GM19328 (cell line): ENCODE results near the gene TAF6.
A peak's percentile ranks its signal among the peaks of the same experiment; 100 is the strongest.

ENCODE experiments used
- ATAC-seq: cut with Tn5 transposase; IDR thresholded peaks from one replicate; pipeline ENCODE4 v1.9.1; 2021; ENCODE audit warnings: mild to moderate bottlenecking, moderate library complexity; ENCODE audit not compliant: unreplicated experiment

Gene TAF6

DNA sequence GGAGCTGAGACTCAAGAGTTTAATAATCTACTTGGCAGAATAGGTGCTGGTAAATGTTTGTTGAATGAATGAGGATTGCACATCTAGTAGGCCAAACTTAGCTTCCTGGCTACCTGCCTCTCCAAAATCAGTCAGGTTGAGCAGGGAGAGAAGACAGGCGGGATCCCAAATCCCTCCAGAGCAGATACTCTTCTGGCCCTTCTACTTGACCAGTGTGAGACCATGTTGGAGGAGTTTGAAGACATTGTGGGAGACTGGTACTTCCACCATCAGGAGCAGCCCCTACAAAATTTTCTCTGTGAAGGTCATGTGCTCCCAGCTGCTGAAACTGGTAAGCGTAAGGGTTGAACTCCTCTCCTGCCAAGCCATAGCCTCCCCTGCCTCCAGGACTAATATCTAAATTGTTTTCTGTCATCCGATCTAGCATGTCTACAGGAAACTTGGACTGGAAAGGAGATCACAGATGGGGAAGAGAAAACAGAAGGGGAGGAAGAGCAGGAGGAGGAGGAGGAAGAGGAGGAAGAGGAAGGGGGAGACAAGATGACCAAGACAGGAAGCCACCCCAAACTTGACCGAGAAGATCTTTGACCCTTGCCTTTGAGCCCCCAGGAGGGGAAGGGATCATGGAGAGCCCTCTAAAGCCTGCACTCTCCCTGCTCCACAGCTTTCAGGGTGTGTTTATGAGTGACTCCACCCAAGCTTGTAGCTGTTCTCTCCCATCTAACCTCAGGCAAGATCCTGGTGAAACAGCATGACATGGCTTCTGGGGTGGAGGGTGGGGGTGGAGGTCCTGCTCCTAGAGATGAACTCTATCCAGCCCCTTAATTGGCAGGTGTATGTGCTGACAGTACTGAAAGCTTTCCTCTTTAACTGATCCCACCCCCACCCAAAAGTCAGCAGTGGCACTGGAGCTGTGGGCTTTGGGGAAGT lies 5.4 kb upstream of the TAF6 start:
- no peak for ATAC-seq

DNA sequence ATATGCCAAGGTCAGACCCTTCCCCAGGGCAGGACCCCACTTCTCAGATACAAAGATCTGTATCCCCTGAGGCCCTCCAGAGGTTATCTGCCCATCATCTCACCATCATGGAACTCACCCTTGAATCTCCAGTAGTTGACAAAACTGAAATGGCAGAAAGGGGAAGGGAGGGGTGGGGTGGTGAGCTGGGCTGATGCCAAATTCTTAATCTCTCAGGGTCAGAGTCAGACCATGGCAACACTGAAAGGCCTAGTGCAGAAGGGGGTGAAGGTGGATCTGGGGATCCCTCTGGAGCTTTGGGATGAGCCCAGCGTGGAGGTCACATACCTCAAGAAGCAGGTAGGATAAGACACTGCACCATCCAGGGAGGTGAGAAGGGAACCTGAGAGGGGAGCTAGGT lies 3.4 kb upstream of the TAF6 start:
- ATAC-seq, result no peak

DNA sequence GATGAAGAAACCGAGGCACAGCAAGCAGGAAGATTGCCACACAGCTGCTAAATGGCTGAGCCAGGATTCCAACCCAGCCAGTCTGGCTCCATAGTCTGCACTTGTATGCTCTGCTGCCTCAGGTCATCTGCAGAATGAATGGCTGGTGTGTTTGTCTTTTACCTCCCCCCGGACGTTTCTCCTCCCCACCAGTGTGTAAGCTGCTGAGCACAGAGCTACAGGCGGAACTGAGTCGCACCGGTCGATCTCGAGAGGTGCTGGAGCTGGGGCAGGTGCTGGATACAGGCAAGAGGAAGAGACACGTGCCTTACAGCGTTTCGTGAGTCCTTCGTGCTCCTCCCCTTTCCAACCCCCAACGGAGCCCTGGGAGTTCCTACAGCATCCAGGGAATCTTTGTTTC lies 2.9 kb upstream of the TAF6 start:
- no peak for ATAC-seq

DNA sequence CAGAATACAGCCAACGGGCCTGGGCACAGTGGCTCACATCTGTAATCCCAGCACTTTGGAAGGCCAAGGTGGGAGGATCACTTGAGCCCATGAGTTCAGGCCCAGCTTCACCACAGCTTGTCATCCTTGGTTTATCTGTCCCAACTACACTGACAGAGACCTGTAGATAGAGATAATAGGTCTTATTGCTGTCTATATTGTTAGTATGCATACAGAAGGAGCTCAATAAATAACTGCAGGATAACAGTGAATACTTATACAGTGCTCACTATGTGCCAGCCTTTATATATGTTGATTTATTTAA lies 1.5 kb upstream of the TAF6 start:
- ATAC-seq, result no peak

DNA sequence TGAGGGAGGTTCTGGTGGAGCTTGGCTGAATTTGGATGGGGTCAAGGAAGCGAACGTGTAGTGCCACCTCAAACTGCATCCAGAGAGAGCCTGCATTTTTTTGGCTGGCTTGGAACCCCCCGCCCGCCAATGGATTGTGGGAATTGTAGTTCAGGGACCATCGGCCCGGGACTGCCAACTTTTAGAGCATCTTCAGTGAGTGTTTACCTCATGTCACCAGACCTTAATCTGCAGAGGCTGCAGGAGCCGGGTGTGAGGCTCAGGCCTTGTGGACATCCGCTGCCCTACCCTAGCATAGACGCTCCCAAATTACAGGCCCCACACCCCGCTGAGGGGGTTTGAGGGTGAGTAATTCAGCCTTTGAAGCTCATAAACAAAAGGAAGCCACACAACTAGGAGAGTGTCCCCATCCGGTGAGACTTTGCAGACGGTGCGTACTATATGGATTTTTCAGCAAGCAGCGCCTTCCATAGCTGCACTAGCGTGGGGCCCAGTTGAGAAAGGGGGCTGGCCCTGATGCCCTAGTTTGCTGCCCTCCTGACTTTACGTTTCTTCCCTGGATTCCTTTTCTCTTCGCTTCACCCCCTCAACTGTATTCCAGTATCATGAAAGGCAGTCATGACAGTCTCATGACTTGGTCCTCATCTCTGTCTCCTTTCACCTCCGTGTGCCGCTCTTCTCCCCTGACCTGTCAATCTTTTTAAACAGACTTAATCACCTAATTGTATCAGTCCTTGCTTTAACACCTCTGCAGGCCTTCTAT lies 993 bp upstream of the TAF6 start:
- ATAC-seq, result peak; percentile 15

DNA sequence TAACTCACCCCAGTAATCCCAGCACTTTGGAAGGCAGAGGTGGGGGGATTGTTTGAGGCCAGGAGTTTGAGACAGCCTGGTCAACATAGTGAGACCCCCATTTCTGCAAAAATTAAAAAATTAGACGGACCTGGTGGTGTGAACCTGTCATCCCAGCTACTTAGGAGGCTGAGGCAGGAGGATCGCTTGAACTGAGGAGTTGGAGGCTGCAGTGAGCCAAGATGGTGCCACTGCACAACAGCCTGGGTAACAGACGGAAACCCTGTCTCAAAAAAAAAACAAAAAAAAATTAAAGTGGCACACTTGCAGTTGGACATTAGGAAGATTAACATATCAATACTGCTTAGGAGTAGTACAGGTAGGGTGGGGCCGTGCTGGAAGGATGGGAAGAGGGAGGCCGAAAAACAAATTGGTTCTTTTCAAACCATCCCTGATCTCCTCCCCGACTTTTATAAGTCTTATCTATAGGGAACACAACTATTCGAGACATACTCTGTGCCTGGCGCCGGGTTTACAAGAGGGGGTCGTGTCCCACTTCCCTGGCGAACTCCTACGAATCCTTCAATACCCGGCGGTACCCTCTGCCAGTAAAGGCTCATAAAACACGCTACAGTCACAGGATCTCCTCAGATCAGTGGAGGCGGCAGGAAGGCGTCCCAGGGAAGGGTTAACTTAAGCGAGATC lies 628 bp downstream of the TAF6 start:
- ATAC-seq, result no peak

DNA sequence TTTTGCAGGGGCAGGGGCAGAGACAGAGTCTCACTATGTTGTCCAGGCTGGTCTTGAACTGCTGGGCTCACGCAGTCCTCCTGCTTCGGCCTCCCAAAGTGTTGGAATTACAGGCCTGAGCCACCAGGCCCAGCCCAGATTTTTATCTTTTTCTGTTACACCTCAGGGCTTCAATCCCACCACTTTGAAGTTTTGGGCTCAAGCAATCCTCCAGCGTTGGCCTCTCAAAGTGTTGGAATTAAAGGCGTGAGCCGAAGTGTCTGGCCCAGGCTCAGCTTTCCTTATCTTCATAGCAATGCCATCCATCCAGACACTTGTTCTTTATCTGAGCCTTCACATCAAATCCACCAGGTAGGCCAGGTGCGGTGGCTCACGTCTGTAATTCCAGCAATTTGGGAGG lies 4.1 kb downstream of the TAF6 start:
- ATAC-seq, result no peak

DNA sequence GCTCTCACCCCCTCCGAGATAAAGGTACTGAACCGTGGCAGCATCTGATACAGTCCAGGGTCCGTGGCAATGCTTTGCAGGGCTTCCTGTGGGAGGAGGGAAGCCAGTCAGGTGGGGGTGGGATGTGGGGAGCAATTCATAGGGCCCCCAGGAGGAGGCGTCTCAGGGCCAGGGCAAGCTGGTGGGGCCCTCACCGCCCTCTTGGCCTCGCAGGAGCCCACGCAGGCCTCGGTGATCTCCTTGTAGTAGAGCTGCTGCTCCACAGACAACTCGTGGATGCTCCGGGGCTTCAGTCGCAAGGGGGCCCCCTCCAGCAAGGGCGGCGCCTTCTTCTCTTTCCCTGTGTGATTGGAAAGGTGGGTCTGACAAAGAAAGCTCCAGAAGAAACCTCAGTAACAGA lies 7.2 kb downstream of the TAF6 start:
- no peak for ATAC-seq

DNA sequence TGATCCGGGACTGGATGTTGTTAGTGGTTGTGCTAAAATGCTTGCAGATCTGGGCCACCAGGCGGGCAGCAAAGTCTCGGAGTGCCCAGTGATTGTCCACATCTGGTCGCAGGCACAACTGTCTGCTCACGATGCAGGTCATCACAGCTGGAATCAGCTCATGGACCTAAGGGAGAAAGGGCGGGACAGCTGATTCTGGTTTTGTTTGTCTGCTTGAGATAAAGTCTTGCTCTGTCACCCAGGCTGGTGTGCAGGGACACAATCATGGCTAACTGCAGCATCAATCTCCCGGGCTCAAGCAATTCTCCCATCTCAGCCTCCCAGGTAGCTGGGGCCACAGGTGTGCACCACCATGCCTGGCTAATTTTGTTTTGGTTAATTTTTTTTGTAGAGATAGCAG lies 8.0 kb downstream of the TAF6 start:
- ATAC-seq, result no peak

DNA sequence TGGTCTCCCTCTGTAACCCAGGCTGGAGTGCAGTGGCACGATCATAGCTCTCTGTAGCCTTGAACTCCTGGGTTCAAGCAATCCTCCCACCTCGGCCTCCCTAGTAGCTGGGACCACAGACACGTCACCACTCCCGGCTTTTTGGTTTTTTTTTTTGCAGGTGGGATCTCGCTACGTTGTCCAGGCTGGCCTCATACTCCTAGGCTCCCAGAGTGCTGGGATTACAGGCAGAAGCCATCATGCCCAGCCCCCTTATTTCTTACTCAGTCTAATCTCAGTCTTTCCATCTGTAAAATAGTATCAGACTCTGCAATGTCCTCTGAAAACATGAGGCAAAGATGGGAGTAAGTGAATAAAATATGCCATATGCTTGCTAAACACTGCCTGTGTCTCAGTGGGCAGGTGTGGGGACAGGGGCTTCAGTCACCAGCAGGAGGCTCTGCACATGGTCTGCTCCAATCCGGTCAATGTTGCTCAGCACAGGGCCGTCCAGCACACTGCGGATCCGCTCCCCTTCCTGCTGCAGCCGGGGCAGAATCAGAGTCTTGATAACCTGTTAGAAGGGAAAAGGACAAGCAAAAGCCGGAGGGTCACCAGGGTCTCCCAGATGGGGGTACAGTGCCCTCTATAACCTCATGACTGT lies 9.5 kb downstream of the TAF6 start:
- ATAC-seq, result no peak

DNA sequence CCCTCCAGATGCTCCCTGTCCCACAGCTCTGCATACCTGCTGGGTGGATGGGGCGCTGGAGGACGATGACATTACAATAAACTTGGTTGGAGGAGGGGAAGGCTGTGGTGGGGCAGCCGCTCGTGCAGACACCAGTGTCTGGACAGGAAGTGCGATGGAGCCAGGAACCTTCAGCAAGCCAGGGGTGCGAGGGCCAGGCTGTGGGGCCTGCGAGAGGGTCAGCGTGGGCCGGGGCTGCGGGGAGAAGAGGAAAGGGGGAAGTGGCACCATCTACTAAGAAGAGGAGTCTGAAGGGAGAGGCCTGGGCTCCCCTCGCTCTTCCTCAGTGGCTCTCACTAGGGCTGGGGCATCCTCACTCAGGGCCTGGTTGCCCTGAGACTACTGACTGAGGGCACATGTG lies 11.3 kb downstream of the TAF6 start:
- ATAC-seq, result no peak

DNA sequence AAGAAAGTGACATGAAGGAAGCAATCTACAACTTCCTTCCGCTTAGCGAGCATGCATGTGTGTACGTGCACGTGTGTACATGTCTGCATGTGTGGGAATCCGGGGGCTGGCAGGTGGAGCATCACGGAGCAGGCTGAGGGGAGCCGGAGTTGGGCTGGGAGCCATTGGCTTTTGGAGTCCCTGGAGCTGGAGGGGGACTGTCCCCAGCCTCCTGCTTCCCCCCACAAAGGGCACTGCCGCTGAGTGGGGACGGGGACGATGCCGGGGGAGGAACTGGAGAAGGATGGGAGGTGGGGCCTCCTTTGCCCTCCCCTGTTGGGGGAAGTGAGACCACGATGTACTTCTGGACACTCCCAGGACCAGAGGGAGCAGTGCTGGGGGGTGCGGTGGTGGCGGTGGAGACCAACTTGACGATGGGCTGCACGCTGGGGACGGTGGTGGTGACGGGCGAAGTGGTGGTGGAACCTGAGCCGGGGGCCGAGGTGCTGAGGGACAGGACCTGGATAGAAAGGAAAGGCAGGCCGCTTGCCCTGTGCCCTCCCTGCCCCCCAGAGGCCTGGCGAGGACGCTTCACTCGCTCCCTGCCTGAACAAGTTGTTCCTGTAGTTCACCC lies 11.9 kb downstream of the TAF6 start:
- ATAC-seq, result no peak

DNA sequence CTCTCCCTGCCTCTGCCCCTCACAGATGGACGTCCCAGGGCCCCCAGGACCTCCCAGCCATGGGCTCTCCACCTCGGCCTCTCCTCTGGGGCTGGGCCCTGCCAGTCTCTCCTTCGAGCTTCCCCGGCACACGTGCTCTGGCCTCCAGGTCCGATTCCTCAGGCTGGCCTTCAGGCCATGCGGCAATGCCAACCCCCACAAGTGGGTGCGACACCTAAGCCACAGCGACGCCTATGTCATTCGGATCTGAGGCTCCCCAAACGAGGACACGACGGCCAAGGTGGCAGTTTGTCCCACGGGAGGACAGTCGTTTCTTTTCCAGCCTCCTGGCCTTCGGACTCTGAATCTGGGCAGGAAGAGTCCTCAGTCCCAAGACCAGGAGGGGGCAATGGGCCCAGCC lies 12.5 kb downstream of the TAF6 start:
- no peak for ATAC-seq

DNA sequence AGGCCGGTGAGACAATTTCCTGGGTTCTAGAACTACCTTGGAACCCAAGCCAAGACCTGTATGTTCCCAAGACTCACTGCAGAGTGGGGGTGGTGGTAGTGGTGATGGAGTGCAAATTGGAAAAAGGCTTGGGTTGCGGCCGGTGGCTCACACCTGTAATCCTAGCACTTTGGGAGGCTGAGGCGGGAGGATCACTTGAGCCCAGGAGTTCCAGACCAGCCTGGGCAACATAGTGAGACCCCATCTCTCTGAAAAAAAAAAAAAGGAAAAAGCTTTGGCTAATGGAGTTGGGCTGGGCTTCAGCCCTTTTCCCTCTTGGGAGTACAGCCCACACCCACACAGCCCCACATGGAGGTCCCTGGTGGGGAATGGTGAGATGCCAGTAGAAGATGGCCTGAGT lies 13.6 kb downstream of the TAF6 start:
- no peak for ATAC-seq

DNA sequence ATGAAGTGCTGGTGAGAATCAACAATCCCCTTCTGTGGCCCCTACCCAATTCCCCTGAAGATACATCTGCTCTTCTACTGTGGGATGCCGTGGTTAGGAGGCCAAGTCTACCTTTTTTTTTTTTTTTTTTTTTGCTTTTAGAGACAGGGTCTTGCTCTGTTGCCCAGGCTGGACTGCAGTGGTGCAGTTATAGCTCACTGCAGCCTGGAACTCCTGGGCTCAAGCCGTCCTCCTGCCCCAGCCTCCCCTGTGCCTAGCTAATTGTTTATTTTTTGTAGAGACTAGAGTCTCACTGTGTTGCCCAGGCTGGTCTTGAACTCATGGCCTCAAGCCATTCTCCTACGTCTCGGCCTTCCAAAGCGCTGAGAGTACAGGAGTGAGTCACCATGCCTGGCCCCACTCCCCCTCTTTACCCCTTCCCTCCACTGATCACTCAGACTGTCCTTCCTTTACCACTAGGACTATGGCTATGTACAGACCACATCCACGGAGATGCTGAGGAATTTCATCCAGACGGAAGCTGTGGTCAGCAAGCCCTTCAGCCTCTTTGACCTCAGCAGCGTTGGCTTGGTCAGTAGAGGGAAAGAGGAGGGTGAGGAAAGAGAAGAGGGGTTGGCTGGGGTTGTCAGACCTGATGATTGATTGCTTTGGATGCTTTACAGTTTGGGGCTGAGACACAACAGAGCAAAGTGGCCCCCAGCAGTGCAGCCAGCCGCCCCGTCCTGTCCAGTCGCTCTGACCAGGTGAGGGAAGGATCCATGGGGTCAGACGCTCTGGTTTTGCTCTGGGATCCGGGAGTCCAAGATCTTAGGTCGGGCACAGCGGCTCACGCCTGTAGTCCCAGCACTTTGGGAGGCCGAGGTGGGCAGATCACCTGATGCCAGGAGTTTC lies 16.0 kb downstream of the TAF6 start:
- no peak for ATAC-seq

DNA sequence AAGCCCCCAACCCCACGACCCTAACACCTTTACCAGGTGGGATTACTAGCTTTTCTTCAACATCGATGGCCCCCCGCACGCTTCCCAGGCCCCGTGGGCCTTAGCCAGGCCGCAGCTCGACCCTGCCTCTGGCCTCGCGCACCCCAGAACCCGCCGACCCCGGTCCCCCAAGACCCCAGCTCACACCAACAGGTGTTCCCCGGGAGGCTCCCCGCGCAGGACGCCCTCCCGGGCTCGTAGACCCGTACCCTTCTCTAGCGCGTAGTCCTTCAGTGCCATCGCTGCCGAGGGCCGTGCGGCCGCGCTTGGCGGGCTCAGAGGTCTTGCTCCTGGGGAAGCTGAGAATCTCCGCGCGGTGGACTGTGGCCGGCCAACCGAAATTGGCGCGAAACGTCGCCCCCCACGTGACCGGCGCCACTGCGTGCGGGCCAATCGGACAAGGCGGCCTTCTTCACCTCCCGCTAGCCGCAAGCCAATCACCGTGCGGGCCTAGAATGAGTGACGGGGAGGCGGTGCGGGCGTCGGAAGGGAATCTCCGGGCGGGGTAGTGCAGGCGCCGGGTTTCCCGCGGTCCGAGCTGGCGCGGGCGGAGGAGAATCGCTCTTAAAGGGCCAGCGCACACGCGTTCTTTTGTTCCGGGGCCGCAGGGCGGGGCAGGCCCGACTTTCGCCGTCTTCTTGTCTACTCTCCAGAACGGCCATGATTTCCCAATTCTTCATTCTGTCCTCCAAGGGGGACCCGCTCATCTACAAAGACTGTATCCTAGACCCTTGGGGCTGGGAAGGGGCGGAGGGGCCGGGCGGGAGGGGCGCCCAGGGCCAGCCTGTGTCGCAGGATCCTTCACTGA lies 17.9 kb downstream of the TAF6 start, which contains the start of the genes AP4M1 and MCM7:
TSS of gene AP4M1 (plus strand) at position 628 of the 847 bp plus-strand sequence. CDS start at position 700, 72 bp downstream.
TSS of gene MCM7 (minus strand) at position 382 of the 847 bp plus-strand sequence. CDS start at position 279, 103 bp downstream.
- ATAC-seq, result peak; percentile 80

DNA sequence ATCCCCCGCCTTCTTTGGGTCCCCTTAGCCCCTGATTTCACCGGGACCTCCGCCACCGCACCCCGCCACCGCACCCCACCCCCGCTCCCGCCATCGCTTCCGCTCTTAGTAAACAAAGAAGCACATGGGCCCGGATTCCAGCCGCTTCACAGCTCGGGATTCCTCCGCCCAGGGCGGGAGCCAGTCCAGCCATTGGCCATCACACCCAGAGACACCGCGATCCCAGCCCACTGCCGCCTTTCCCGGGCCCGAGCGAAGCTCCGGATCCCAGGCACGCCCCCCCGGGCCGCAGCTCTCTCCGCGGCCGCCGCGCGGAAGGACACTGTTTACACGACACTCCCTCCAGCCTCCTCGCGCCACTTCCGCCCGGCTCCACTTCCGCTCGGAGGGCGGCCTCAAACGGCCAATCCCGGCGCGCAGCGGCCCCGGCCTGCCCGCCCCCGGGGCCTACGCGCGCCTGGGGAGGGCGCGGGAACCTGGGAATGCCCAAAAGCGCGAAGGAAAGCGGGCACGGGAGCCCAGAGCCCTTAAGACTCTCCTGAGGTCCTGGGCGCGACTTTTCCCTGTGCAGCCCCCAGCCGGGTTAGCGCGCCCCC lies 18.6 kb downstream of the TAF6 start:
- peak; percentile 54 for ATAC-seq

DNA sequence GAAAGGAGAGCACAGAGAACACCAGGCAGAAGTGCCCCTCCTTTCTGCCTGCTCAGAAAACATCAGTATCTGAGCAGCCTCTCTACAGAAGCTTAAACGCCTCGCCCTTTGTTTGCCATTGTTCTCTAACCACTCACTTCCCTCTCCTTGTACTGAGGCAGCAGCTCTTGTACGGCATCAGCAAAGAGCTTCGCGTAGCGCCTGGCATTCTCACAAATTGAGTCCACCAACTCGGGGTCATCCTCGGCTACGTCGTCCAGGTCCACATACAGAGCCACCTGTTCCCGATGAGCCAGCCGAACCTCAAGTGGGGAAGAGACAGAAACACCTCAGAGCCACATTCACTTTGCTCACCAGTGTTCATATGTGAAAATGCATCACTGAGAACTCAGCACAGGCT lies 19.7 kb downstream of the TAF6 start:
- ATAC-seq, result no peak
